ENCODE results near the gene SNX19. TPM values are rescaled to one million over a fixed set of nuclear protein-coding genes. Genes with fewer than 3 reads are reported as not detected.

The SNX19 gene
- total RNA-seq, result 137 TPM

- TF ChIP-seq CTCF (IDR thresholded peaks at IDR 0.05), result peak; percentile 88 to 96 (median 93)
These were observed at the start of gene SNX19 for GRCh38 chr11:130916238-130916855. Gene SNX19, minus strand, starts transcription at chr11:130916479. Its CDS starts 540 bp downstream, at chr11:130915939.

DNA sequence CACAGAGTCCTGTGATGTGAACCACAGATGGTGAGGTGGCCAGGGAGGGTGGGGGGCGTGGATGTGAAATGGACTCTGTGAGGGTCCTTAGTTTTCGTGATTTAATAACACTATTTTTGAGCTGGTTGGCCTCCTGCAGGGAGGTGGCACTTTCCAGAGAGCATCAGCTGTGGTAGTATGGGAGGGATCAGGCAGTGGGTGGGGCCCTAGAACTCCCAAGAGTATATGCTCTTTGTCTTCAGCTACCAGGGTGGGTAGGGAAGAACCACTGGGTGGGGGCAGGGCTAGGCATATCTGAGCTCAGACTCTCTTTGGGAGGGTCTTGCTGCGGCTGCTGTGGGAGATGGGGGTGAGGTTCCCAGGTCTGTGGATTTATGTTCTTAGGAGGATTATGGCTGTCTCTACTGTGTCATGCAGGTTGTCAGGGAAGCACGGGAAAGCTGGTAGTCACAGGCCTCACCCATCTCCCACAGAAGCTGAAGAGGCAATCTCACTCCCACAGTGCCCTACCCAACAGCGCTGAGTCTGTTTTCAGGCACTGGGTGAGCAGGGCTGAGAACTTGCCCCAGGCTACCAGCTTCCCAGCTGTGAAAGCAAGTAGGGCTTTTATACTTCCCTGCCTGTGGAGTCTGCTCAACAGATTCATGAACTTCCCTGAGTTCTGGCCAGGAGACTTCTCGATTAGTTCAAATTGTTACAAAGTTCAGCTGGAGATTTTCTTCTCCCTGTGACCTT is 47.9 kb upstream of the SNX19 start:
- H3K4me1 ChIP-seq, result no peaks in the 10 kb centered on the region
- no peaks in the 10 kb centered on the region for H3K36me3 ChIP-seq
- TF ChIP-seq CTCF (IDR thresholded peaks at IDR 0.05), result no peak
- DNase-seq (ENCODE audit: low spot score in 2 of 2), result no peak
- H3K9me3 ChIP-seq, result no peaks in the 10 kb centered on the region
- no peak overlapping the region for H3K4me3 ChIP-seq
- intact Hi-C loops (cut with DNase I), result no loop called here
- H3K27me3 ChIP-seq, result no peaks in the 10 kb centered on the region
- H3K27ac ChIP-seq, result no peak overlapping the region

More at GRCh38 chr11:130916238-130916855, at the start of gene SNX19:
- Histone ChIP-seq H3K4me1 (peaks cover 6 to 11% of the 10 kb centered on the region in 2 donors), H3K4me3 (peak within 1 kb of the TSS; percentile 72 to 99), H3K27ac (peak within 1 kb of the TSS; percentile 86 to 97), H3K27me3 (no peaks in the 10 kb centered on the region), H3K9me3 (no peaks in the 10 kb centered on the region), H3K36me3 (peaks cover 11 to 19% of the 10 kb centered on the region in 2 donors)
- DNase-seq (ENCODE audit: low spot score in 2 of 2), result peak; percentile 52 to 94
- intact Hi-C loops (cut with DNase I), result loop anchor here (1.0 to 10.0 kb wide), 5 partner anchors 19 to 1022 kb away; partner anchors contain the start of genes APLP2, NFRKB and PRDM10

GRCh38 chr11:130947889-130948288 is 31.6 kb upstream of the SNX19 start:
- Histone ChIP-seq H3K9me3 (no peaks in the 10 kb centered on the region), H3K4me3 (no peak overlapping the region), H3K36me3 (no peaks in the 10 kb centered on the region), H3K4me1 (peaks cover 0 to 4% of the 10 kb centered on the region in 2 donors), H3K27ac (no peak overlapping the region), H3K27me3 (no peaks in the 10 kb centered on the region)
- no peak for DNase-seq (ENCODE audit: low spot score in 2 of 2)
- intact Hi-C loops (cut with DNase I), result no loop called here
- no peak for TF ChIP-seq CTCF (IDR thresholded peaks at IDR 0.05)

- DNase-seq (ENCODE audit: low spot score in 2 of 2), result no peak
- H3K4me3 ChIP-seq, result no peak overlapping the region
- no peaks in the 10 kb centered on the region for H3K36me3 ChIP-seq
- no peak for TF ChIP-seq CTCF (IDR thresholded peaks at IDR 0.05)
- no peaks in the 10 kb centered on the region for H3K9me3 ChIP-seq
- intact Hi-C loops (cut with DNase I), result no loop called here
- no peaks in the 10 kb centered on the region for H3K27me3 ChIP-seq
- H3K4me1 ChIP-seq, result peaks cover 0 to 4% of the 10 kb centered on the region in 2 donors
- no peak overlapping the region for H3K27ac ChIP-seq
These were observed 31.2 kb upstream of the SNX19 start for GRCh38 chr11:130947481-130947880.

GRCh38 chr11:130947058-130947457 is 30.8 kb upstream of the SNX19 start:
- Histone ChIP-seq H3K27ac (no peak overlapping the region), H3K4me1 (peaks cover 0 to 4% of the 10 kb centered on the region in 2 donors), H3K9me3 (no peaks in the 10 kb centered on the region), H3K36me3 (no peaks in the 10 kb centered on the region), H3K27me3 (no peaks in the 10 kb centered on the region), H3K4me3 (no peak overlapping the region)
- TF ChIP-seq CTCF (IDR thresholded peaks at IDR 0.05), result no peak
- no peak for DNase-seq (ENCODE audit: low spot score in 2 of 2)
- intact Hi-C loops (cut with DNase I), result no loop called here
